ENCODE data around the gene GALNT7.
"Not testable (repeated sequence)": the region's sequence is repeated elsewhere in the genome, so short reads cannot be mapped to it uniquely, and the experiment has no call there.

Gene GALNT7, protein sequence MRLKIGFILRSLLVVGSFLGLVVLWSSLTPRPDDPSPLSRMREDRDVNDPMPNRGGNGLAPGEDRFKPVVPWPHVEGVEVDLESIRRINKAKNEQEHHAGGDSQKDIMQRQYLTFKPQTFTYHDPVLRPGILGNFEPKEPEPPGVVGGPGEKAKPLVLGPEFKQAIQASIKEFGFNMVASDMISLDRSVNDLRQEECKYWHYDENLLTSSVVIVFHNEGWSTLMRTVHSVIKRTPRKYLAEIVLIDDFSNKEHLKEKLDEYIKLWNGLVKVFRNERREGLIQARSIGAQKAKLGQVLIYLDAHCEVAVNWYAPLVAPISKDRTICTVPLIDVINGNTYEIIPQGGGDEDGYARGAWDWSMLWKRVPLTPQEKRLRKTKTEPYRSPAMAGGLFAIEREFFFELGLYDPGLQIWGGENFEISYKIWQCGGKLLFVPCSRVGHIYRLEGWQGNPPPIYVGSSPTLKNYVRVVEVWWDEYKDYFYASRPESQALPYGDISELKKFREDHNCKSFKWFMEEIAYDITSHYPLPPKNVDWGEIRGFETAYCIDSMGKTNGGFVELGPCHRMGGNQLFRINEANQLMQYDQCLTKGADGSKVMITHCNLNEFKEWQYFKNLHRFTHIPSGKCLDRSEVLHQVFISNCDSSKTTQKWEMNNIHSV
- total RNA-seq, result 16.0 to 30.6 (median 25.5) reads per million in 3 experiments

GRCh38 chr4:173168396-173169177 lies at the start of gene GALNT7:
TSS of gene GALNT7 (plus strand) at chr4:173168811. CDS start at chr4:173168836, 25 bp downstream.
- DNase-seq, result peak; percentile 50

DNA sequence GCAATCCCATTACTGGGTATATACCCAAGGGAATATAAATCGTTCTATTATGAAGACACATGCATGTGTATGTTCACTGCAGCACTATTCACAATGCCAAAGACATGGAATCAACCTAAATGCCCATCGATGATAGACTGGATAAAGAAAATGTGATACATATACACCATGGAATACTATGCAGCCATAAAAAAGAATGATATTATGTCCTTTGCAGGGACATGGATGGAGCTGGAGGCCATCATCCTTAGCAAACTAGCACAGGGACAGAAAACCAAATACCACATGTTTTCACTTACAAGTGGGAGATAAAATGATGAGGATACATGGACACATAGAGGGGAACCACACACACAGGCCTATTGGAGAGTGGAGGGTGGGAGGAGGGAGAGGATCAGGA lies 49.8 kb upstream of the GALNT7 start:
- not testable (repeated sequence) for DNase-seq

GRCh38 chr4:173119818-173120217 lies 48.8 kb upstream of the GALNT7 start:
- DNase-seq, result no peak

GRCh38 chr4:173121076-173121561 lies 47.5 kb upstream of the GALNT7 start:
- no peak for DNase-seq

DNA sequence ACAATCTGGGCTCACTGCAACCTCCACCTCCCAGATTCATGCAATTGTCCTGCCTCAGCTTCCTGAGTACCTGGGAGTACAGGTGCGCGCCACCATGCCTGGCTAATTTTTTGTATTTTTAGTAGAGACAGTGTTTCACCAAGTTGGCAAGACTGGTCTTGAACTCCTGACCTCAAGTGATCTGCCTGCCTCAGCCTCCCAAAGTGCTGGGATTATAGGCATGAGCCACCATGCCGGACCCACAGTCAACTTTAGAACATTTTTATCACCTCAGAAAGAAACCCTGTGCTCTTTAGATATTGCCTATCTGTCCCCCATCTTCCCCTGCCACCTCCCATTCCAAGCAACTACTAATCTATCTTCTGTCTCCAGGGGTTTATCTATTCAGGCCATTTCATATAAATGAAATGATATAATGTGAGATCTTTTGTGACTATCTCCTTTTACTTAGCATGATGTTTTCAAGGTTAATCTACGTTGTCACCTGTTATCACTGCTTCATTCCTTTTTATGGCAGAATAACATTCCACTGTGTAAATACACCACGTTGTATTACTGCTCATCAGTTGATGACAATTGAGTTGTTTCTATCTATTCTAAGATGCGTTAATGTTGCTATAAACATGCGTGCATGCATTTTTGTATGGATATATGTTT lies 44.3 kb upstream of the GALNT7 start:
- DNase-seq, result no peak

GRCh38 chr4:173125216-173125812 lies 43.3 kb upstream of the GALNT7 start:
- DNase-seq, result no peak

- DNase-seq, result no peak
Observed at GRCh38 chr4:173128199-173128890, 40.3 kb upstream of the GALNT7 start.

- no peak for DNase-seq
Observed at GRCh38 chr4:173130687-173131086, 37.9 kb upstream of the GALNT7 start.

DNA sequence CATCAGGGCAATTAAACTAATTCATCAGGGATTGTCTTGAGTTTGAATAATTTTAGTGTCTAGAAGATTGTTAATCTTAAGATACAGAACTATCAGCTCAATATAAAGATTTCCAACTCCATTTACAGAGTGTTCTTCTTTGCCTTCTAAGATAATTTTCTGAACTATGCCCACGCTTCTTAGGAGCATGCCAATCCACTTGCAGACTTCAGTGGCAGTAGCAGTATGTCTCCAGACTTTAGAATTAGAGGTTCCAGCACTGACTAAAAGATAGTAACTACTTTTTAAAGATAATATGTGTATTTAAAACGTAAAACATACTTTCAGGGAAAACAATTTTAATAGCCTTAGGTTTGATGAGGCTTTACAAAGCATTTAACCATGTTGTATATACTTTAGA lies 34.2 kb upstream of the GALNT7 start:
- DNase-seq, result no peak

- no peak for DNase-seq
Observed at GRCh38 chr4:173135241-173135847, 33.3 kb upstream of the GALNT7 start.

GRCh38 chr4:173138624-173139023 lies 30.0 kb upstream of the GALNT7 start:
- no peak for DNase-seq

GRCh38 chr4:173139561-173139960 lies 29.1 kb upstream of the GALNT7 start:
- DNase-seq, result no peak

GRCh38 chr4:173145131-173145530 lies 23.5 kb upstream of the GALNT7 start:
- DNase-seq, result no peak

- no peak for DNase-seq
Observed at GRCh38 chr4:173146456-173146855, 22.2 kb upstream of the GALNT7 start.

DNA sequence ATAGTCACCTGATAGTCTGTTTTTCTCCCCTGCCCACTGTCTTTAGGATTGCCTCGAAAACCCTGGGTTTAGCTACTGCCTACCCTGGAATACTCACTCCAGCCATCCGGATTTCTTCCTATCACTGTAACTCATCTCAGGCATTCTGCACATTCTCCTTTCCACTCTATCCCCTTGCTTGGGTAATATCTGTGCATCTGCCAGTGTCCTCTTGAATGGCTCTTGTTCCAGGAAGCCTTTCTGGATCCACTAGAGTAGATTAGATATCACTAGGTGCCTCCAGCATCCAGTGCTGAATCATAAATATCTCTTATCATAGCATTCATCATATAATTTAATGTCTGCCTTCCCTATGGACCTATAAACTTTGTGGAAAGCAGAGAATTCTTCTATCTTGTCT lies 17.1 kb upstream of the GALNT7 start:
- no peak for DNase-seq

DNA sequence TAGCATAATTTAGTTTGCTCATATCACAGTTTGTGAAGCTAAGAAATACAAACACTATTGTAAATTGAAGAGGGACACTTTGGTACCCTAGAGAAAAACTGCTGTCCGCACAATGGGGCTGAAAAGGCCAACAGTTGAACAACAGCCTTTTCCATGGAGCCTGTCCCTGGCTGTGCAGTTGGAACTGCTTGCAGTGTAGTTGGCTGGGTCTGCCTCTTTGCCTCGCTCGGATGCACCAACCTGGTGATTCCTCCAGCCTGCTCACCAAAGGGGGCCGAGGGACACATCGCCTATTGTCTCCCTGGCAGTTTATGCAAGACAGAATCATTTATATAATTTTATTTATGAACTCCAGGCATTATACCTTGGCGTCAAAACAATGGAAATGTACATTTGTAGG lies 16.5 kb upstream of the GALNT7 start:
- DNase-seq, result no peak

GRCh38 chr4:173153445-173153844 lies 15.2 kb upstream of the GALNT7 start:
- no peak for DNase-seq

GRCh38 chr4:173159791-173160190 lies 8.8 kb upstream of the GALNT7 start:
- no peak for DNase-seq

DNA sequence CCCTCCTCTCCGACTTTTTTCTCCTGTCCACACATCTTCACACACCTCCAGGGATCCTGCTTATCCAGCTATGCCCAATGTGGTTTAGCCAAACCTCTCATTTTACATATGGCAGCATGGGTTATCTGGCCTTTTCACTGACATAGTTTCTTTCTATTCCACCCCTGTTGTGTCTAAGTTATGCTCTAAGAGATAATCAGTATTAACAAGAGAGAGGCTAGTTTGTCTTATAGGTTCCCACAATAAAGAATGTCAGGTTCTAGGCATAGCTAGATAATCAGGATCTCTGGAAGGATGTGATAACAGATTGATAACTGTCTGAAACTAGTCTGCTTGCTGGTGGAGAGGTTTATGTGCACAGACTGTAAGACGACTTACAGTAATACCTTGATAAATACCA lies 7.7 kb upstream of the GALNT7 start:
- DNase-seq, result no peak

- DNase-seq, result no peak
Observed at GRCh38 chr4:173161311-173161710, 7.3 kb upstream of the GALNT7 start.

DNA sequence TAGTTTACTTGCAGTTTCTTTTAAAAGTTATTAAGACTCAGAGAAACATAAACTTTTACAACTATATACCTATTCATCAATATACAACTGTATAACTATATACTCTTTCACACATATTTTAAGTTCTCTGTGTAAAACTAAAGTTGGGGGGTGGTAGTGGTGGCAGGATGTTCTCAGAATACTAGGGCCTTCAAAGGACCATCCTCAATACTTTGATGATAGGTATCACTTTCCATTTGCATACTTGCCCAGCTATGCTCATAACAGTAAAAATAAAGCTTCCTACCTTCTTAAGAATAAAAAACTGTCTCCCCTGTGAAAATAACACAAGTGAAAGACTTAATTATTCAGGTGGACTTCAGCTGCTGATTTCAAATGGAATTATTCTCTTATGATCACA lies 2.9 kb upstream of the GALNT7 start:
- DNase-seq, result no peak

Measured in central memory CD4-positive, alpha-beta T cell (primary cell).